Gastroesophageal sphincter (tissue), 3 donors: ENCODE results near the gene SLC6A3.

Experiments
- EP300 ChIP-seq: sonication (generic); formaldehyde crosslinking; IDR thresholded peaks from one replicate; pipeline ENCODE4 v1.6.1; 2017; ENCODE audit warnings: antibody characterized with exemption, mild to moderate bottlenecking
- POLR2AphosphoS5 ChIP-seq: sonication (generic); formaldehyde crosslinking; IDR thresholded peaks from one replicate; pipeline ENCODE4 v1.6.1; 2017; ENCODE audit warnings: antibody characterized with exemption
- TF ChIP-seq, protein P1 (sequence below), 4 experiments: fragments of 200-600 bp in 2 of 4; fragments of 450-650 bp in 2 of 4; sonication (generic) in 1 of 4; IDR thresholded peaks; one replicate each; pipeline ENCODE4 v1.5.1; 2017 to 2019; ENCODE audit warnings: antibody characterized with exemption in 4 of 4, mild to moderate bottlenecking in 2 of 4, moderate library complexity in 2 of 4

DNA sequence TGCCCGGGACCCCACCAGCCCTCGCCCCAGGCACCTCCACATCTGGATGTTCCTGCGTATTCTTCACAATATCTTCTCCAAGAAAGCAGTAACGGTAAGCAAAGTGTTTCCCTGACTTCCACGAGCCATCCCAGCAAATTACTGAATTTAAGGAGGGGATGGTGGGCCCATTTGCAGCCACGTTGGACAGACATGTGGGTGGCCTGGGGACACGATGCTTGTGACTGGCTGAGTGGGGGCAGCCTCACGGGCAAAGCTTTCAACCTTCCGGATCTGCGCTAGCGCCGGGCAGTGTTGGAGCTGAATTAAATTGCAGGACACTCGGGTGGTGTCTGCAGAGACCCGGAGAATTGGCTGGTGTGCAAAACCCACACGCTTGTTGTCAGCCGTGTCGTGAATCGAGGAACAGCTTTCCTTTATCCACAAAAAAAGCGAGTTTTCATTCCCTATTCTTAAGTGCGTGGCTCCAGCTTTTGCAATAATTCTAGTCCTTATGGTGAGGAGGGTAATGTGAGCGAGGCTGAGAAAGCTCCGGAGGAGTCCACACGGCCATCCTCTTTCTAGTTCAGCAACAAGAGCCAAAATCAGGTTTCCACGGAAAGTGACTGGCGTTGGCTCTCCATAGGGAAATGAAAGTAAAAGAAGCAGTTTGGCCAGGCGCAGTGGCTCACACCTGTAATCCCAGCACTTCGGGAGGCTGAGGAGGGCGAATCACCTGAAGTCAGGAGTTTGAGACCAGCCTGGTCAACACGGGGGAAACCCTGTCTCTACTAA, 82.8 kb downstream of the SLC6A3 start:
- TF ChIP-seq EP300 (no peak), POLR2AphosphoS5 (no peak)
- TF ChIP-seq, protein P1, sequence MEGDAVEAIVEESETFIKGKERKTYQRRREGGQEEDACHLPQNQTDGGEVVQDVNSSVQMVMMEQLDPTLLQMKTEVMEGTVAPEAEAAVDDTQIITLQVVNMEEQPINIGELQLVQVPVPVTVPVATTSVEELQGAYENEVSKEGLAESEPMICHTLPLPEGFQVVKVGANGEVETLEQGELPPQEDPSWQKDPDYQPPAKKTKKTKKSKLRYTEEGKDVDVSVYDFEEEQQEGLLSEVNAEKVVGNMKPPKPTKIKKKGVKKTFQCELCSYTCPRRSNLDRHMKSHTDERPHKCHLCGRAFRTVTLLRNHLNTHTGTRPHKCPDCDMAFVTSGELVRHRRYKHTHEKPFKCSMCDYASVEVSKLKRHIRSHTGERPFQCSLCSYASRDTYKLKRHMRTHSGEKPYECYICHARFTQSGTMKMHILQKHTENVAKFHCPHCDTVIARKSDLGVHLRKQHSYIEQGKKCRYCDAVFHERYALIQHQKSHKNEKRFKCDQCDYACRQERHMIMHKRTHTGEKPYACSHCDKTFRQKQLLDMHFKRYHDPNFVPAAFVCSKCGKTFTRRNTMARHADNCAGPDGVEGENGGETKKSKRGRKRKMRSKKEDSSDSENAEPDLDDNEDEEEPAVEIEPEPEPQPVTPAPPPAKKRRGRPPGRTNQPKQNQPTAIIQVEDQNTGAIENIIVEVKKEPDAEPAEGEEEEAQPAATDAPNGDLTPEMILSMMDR (IDR thresholded peaks at IDR 0.05): no peak
